Fibroblast of lung (primary cell): ENCODE data around the gene IGFBP2.

Experiments
- CTCF ChIP-seq, 2 donors: IDR thresholded peaks in 1 of 2; conservative IDR thresholded peaks in 1 of 2; 1 replicate in 1 of 2; 2 replicates in 1 of 2; pipeline ENCODE4 v1.5.1; 2011 to 2012; ENCODE audit warnings: low read length in 2 of 2, control low read depth in 1 of 2, inconsistent platforms in 1 of 2, low read depth in 1 of 2, mild to moderate bottlenecking in 1 of 2
- EZH2 ChIP-seq: IDR thresholded peaks from 2 replicates; pipeline ENCODE4 v1.5.1; 2012; ENCODE audit warnings: low read length, control low read depth, mild to moderate bottlenecking; ENCODE audit errors: missing control alignments

GRCh38 chr2:216590780-216591179 lies 42.4 kb upstream of the IGFBP2 start:
- peak in 1 of 2 donors; percentile 18 for TF ChIP-seq CTCF (conservative IDR thresholded peaks at IDR 0.05 in 1 of 2, IDR thresholded peaks at IDR 0.05 in 1 of 2; ENCODE audit: low read depth in 1 of 2, low read length in 2 of 2)
- no peak for TF ChIP-seq EZH2
